Measurements from ENCODE around the gene TMEM243. TPM values are rescaled to one million over a fixed set of nuclear protein-coding genes. Genes with fewer than 3 reads are reported as not detected.

The TMEM243 gene
- polyA plus RNA-seq, 1 donor from 2014 or later = 3.7 TPM

GRCh38 chr7:87147500-87147899, 72.0 kb downstream of the TMEM243 start:
- Histone ChIP-seq H3K27me3 (ENCODE audit: insufficient read depth, low read depth, low read length) (no peaks in the 10 kb centered on the region), H3K79me2 (replicated peaks; ENCODE audit: insufficient read depth, low read length) (no peaks in the 10 kb centered on the region), H3K9ac (ENCODE audit: low read length) (no peak overlapping the region), H3K4me2 (ENCODE audit: low read length) (no peak overlapping the region), H3K9me2 (ENCODE audit: insufficient read depth, low read length) (no peaks in the 10 kb centered on the region), H3K9me3 (ENCODE audit: low read length) (no peaks in the 10 kb centered on the region), H3K36me3 (ENCODE audit: insufficient read depth, low read length) (no peaks in the 10 kb centered on the region), H3F3A (ENCODE audit: insufficient read depth, low read length, poor library complexity, severe bottlenecking) (no peaks in the 10 kb centered on the region), H2AFZ (ENCODE audit: low read depth, low read length) (no peak overlapping the region), H3K4me3 (ENCODE audit: low read length) (no peak overlapping the region), H4K20me1 (ENCODE audit: insufficient read depth) (no peaks in the 10 kb centered on the region), H3K27ac (ENCODE audit: low read length) (no peak overlapping the region)
- TF ChIP-seq EP300 (conservative IDR thresholded peaks at IDR 0.05; ENCODE audit: poor library complexity, severe bottlenecking) (no peak), RAD21 (conservative IDR thresholded peaks at IDR 0.05) (no peak), REST (IDR thresholded peaks at IDR 0.05; ENCODE audit: borderline replicate concordance) (no peak)

GRCh38 chr7:87146740-87147386, 72.7 kb downstream of the TMEM243 start:
- H3K27me3 ChIP-seq (ENCODE audit: insufficient read depth, low read depth, low read length) = no peaks in the 10 kb centered on the region
- H3K9ac ChIP-seq (ENCODE audit: low read length) = no peak overlapping the region
- H3K79me2 ChIP-seq (replicated peaks; ENCODE audit: insufficient read depth, low read length) = no peaks in the 10 kb centered on the region
- H3K4me3 ChIP-seq (ENCODE audit: low read length) = no peak overlapping the region
- no peak overlapping the region for H3K27ac ChIP-seq (ENCODE audit: low read length)
- H3K9me2 ChIP-seq (ENCODE audit: insufficient read depth, low read length) = no peaks in the 10 kb centered on the region
- no peak for TF ChIP-seq EP300 (conservative IDR thresholded peaks at IDR 0.05; ENCODE audit: poor library complexity, severe bottlenecking)
- no peak for TF ChIP-seq SMC3 (conservative IDR thresholded peaks at IDR 0.05; ENCODE audit: poor library complexity)
- no peak for TF ChIP-seq POLR2AphosphoS5 (IDR thresholded peaks at IDR 0.05)
- no peak for TF ChIP-seq TAF1 (IDR thresholded peaks at IDR 0.05; ENCODE audit: low read depth)
- TF ChIP-seq RAD21 (conservative IDR thresholded peaks at IDR 0.05) = no peak
- no peak for TF ChIP-seq CTCF (IDR thresholded peaks at IDR 0.05; ENCODE audit: poor library complexity, severe bottlenecking)
- no peak for TF ChIP-seq REST (IDR thresholded peaks at IDR 0.05; ENCODE audit: borderline replicate concordance)
- H3K4me2 ChIP-seq (ENCODE audit: low read length) = no peak overlapping the region
- H3F3A ChIP-seq (ENCODE audit: insufficient read depth, low read length, poor library complexity, severe bottlenecking) = no peaks in the 10 kb centered on the region
- no peaks in the 10 kb centered on the region for H3K9me3 ChIP-seq (ENCODE audit: low read length)
- H2AFZ ChIP-seq (ENCODE audit: low read depth, low read length) = no peak overlapping the region
- H4K20me1 ChIP-seq (ENCODE audit: insufficient read depth) = no peaks in the 10 kb centered on the region
- H3K36me3 ChIP-seq (ENCODE audit: insufficient read depth, low read length) = no peaks in the 10 kb centered on the region

Small RNA genes lying within 50 kb of the gene (small RNA-seq; reads per million reads assigned to genes)
- gene RF00019 (0 to 1.2 (median 0) reads per million in 3 experiments), gene RF02271 (0 reads per million in 3 experiments)

Other genes starting within 250 kb of the TMEM243 start
- gene ELAPOR2, start 160.1 kb downstream of the TMEM243 start, polyA plus RNA-seq = 21.9 and 30.5 TPM in 2 replicates
- gene DMTF1, start 67.3 kb downstream of the TMEM243 start, polyA plus RNA-seq = 253 and 314 TPM in 2 replicates
- gene CROT, start 125.9 kb upstream of the TMEM243 start, polyA plus RNA-seq = 14.0 and 20.6 TPM in 2 replicates